AG09309 (cell line): ENCODE data around the gene RBM20.
"Not testable (repeated sequence)": the region's sequence is repeated elsewhere in the genome, so short reads cannot be mapped to it uniquely, and the experiment has no call there.

ENCODE experiments used
- DNase-seq: peaks from one replicate; pipeline ENCODE4 v3.0.0-alpha.2; 2010; ENCODE audit warnings: low read depth
- H3K4me3 ChIP-seq: 2 replicates; pipeline ENCODE4 v1.5.1; 2011; ENCODE audit warnings: mild to moderate bottlenecking, low read depth, low read length, moderate library complexity; ENCODE audit not compliant: control insufficient read depth
- TF ChIP-seq, protein P1 (sequence below): IDR thresholded peaks from 2 replicates; pipeline ENCODE4 v1.5.1; 2011; ENCODE audit warnings: mild to moderate bottlenecking, low read depth, low read length, inconsistent platforms; ENCODE audit not compliant: insufficient read depth, control insufficient read depth; ENCODE audit errors: missing control alignments

The RBM20 gene

DNA sequence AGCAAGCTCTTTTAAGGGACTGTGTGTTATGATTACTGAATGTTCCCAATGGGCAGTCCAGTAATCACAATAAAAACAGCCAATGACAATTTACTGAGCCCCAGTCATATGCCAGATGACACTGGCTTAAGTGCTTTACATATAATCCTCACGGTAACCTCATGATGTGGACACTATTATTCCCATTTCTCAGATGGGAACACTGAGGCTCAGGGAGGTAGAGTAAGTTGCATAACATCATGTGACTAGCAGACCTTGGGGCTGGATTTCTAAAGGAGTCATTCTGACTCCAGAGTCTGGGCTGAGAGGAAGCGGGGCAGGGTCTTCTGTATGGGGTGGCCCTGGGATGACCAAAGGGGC, 7.6 kb upstream of the RBM20 start:
- no peak for DNase-seq
- H3K4me3 ChIP-seq = no peak overlapping the region
- TF ChIP-seq, protein P1, sequence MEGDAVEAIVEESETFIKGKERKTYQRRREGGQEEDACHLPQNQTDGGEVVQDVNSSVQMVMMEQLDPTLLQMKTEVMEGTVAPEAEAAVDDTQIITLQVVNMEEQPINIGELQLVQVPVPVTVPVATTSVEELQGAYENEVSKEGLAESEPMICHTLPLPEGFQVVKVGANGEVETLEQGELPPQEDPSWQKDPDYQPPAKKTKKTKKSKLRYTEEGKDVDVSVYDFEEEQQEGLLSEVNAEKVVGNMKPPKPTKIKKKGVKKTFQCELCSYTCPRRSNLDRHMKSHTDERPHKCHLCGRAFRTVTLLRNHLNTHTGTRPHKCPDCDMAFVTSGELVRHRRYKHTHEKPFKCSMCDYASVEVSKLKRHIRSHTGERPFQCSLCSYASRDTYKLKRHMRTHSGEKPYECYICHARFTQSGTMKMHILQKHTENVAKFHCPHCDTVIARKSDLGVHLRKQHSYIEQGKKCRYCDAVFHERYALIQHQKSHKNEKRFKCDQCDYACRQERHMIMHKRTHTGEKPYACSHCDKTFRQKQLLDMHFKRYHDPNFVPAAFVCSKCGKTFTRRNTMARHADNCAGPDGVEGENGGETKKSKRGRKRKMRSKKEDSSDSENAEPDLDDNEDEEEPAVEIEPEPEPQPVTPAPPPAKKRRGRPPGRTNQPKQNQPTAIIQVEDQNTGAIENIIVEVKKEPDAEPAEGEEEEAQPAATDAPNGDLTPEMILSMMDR = no peak

DNA sequence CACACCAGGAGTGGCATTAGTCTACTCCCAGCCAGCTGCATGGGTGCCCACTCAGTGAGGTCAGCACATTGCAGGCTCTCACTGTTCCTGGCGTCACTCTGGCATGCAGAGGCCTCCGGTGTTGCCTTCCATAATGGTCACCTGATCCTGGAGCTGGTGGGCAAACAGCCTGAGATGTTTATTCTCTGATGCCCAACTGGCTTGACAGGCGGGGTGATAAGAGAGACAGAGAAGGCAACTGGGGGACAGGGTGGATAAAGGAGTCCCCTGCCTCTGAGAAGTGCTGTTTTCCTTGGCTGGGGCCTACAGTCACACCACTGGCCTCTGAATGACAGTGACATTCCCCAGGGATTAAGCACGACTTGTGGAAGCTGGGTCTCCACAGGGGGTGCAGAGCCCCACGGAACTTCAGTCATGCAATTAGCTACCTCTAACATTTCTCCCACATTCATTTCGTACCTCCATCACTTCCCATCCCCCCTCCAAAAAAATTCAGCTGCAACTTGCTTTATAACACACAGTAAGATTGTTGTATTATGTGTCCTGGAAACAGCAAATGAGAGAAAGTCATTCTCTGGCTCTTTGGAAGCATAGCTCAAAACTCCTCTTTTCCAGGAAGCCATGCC, 7.1 kb upstream of the RBM20 start:
- DNase-seq = no peak
- no peak overlapping the region for H3K4me3 ChIP-seq
- TF ChIP-seq, protein P1 = no peak

DNA sequence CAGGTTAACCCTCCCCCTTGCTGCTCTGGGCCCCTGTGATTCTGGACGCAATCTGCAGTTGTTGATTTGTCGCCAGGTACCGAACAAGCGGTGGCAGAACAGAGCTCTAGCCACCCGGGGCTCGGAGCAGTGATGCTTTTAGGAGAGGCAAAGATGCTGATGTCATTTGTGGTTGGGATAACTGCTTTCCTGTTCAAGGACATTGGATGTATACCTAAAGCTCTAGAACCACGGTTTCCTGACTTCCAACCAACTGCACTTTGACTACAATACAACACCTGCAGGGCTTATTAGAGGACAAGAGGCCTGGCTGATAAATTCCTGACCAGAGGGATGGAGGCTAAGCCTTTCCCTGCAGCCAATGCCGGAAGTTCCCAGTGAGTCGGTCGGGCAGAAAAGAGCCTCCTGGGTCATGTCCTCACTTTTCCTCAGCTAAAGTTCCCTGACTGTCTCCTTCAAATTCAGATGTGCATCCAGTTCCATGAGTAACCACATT, 6.5 kb upstream of the RBM20 start:
- TF ChIP-seq, protein P1 = no peak
- no peak overlapping the region for H3K4me3 ChIP-seq
- DNase-seq = no peak

DNA sequence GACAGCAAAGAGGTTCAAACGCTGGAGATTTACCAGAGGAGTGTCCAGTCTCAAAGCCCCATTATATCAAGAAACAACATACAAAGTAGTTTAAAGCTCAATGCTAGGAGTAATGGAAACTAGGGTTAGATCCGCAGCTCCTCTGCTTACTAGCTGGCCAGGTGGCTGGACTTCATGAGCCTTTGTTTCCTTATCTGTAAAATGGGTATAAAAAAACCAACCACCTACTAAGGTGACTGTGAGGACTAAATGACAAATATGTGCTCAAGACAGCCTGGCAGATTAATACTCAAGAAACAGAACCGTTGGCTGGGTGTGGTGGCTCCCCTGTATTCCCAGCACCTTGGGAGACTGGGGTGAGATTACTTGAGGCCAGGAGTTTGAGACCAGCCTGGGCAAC, 5.8 kb upstream of the RBM20 start:
- TF ChIP-seq, protein P1 = no peak
- no peak overlapping the region for H3K4me3 ChIP-seq
- DNase-seq = no peak

DNA sequence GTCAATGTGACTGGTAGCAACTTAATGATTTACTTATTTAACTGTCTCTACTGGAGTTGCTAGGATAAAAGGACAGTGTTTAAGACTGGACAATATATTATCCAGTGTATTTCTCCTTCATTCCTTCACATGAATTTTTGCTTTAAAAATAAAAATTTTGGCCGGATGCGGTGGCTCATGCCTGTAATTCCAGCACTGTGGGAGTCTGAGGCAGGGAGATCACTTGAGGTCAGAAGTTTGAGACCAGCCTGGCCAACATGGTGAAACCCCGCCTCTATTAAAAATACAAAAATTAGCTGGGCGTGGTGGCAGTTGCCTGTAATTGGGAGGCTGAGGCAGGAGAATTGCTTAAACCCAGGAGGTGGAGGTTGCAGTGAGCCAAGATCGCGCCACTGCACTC, 5.1 kb upstream of the RBM20 start:
- not testable (repeated sequence) for DNase-seq, H3K4me3 ChIP-seq

DNA sequence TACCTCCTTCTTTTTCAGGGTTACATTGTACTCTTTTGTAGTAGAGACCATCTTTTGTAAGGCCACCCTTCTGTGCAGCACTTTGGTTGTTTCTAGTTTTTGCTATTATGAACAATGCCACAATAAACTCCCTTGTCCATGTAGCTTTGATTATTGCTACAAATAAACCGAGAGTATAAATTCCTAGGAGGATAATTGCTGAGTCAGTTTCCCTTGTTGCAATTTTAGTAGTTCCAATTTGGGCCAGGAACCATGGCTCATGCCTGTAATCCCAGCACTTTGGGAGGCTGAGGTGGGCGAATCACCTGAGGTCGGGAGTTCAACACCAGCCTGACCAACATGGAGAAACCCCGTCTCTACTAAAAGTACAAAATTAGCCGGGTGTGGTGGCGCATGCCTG, 4.3 kb upstream of the RBM20 start:
- H3K4me3 ChIP-seq, DNase-seq: not testable (repeated sequence)

DNA sequence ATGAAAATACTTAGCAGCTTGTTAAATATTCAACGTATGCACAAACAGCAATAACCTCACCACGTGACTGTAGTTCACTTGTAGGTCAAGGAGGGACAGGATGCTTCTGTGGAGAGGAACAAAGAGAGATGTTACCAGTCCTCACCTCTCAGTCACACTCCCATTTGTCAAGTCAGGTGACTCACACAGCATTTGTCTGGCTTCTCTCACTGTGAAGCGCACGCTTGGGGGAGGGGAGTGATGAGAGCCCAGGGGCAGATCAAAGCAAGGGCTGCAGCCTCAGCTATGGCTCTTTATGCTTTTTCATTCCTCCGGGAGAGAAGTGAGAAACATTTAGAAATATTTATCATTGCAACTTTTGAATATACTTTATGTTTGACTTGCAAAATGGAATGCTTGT, 2.9 kb upstream of the RBM20 start:
- no peak overlapping the region for H3K4me3 ChIP-seq
- TF ChIP-seq, protein P1 = no peak
- no peak for DNase-seq
